H9 (cell line): ENCODE results near the gene CDH5. TPM values are rescaled to one million over a fixed set of nuclear protein-coding genes. Genes with fewer than 3 reads are reported as not detected.

Experiments used
- DNase-seq: peaks from one replicate; pipeline ENCODE4 v3.0.0-alpha.2; 2017
- H2AFZ ChIP-seq: one replicate; pipeline ENCODE4 v1.6.1; 2013; ENCODE audit warnings: mild to moderate bottlenecking, low read length, control low read depth, moderate library complexity
- H2AK5ac ChIP-seq: 2 replicates; pipeline ENCODE4 v1.6.1; 2013; ENCODE audit warnings: low read length, control low read depth, mixed read lengths; ENCODE audit not compliant: insufficient read length
- H2BK120ac ChIP-seq: one replicate; pipeline ENCODE4 v1.6.1; 2013; ENCODE audit warnings: low read depth, mild to moderate bottlenecking, low read length, control low read depth, inconsistent platforms; ENCODE audit not compliant: poor library complexity, severe bottlenecking
- H2BK12ac ChIP-seq: 2 replicates; pipeline ENCODE4 v1.6.1; 2013; ENCODE audit warnings: low read length, control low read depth, mixed read lengths, low read depth; ENCODE audit not compliant: insufficient read length
- H2BK15ac ChIP-seq: 2 replicates; pipeline ENCODE4 v1.6.1; 2013; ENCODE audit warnings: low read depth, low read length, control low read depth
- H2BK20ac ChIP-seq: one replicate; pipeline ENCODE4 v1.6.1; 2013; ENCODE audit warnings: low read depth, mild to moderate bottlenecking, low read length, control low read depth, inconsistent platforms; ENCODE audit not compliant: poor library complexity, severe bottlenecking
- H2BK5ac ChIP-seq: 2 replicates; pipeline ENCODE4 v1.6.1; 2013; ENCODE audit warnings: low read length, control low read depth, mixed read lengths; ENCODE audit not compliant: insufficient read length
- H3K14ac ChIP-seq: 2 replicates; pipeline ENCODE4 v1.6.1; 2013; ENCODE audit warnings: low read length, control low read depth; ENCODE audit not compliant: insufficient read depth
- H3K18ac ChIP-seq: 2 replicates; pipeline ENCODE4 v1.6.1; 2013; ENCODE audit warnings: low read depth, mild to moderate bottlenecking, mixed read lengths, low read length, control low read depth; ENCODE audit not compliant: insufficient read length
- H3K23ac ChIP-seq: 2 replicates; pipeline ENCODE4 v1.6.1; 2013; ENCODE audit warnings: low read length, control low read depth, mixed read lengths, low read depth; ENCODE audit not compliant: insufficient read length
- H3K23me2 ChIP-seq: 2 replicates; pipeline ENCODE4 v1.6.1; 2013; ENCODE audit warnings: low read depth, mild to moderate bottlenecking, mixed read lengths, low read length, control low read depth; ENCODE audit not compliant: insufficient read length, poor library complexity, severe bottlenecking
- H3K27ac ChIP-seq: 2 replicates; pipeline ENCODE4 v1.5.1; 2013; ENCODE audit warnings: low read length, control low read depth, mixed read lengths, low read depth; ENCODE audit not compliant: insufficient read length
- H3K27me3 ChIP-seq: 2 replicates; pipeline ENCODE4 v1.6.1; 2013; ENCODE audit warnings: low read length, control low read depth, inconsistent platforms; ENCODE audit not compliant: insufficient read depth
- H3K4ac ChIP-seq: 2 replicates; pipeline ENCODE4 v1.6.1; 2013; ENCODE audit warnings: low read depth, mild to moderate bottlenecking, control low read depth, inconsistent platforms, low read length, moderate library complexity
- H3K4me1 ChIP-seq: 2 replicates; pipeline ENCODE4 v1.6.1; 2013; ENCODE audit warnings: low read length, control low read depth, inconsistent platforms; ENCODE audit not compliant: insufficient read depth
- H3K4me2 ChIP-seq: 2 replicates; pipeline ENCODE4 v1.6.1; 2013; ENCODE audit warnings: low read length, control low read depth, mixed read lengths; ENCODE audit not compliant: insufficient read length, insufficient read depth
- H3K56ac ChIP-seq: 2 replicates; pipeline ENCODE4 v1.6.1; 2013; ENCODE audit warnings: low read depth, mild to moderate bottlenecking, mixed read lengths, low read length, control low read depth; ENCODE audit not compliant: insufficient read length
- H3K79me1 ChIP-seq: 2 replicates; pipeline ENCODE4 v1.6.1; 2013; ENCODE audit warnings: low read depth, mild to moderate bottlenecking, moderate library complexity, low read length, control low read depth, inconsistent platforms; ENCODE audit not compliant: insufficient read depth, poor library complexity, severe bottlenecking
- H3K79me2 ChIP-seq: 2 replicates; pipeline ENCODE4 v1.6.1; 2013; ENCODE audit warnings: low read length, control low read depth, inconsistent platforms; ENCODE audit not compliant: insufficient read depth
- H3K9ac ChIP-seq: 2 replicates; pipeline ENCODE4 v1.6.1; 2013; ENCODE audit warnings: low read length, control low read depth, mixed read lengths; ENCODE audit not compliant: insufficient read length; ENCODE audit errors: extremely low read depth
- H3K9me3 ChIP-seq: one replicate; pipeline ENCODE4 v1.6.1; 2013; ENCODE audit warnings: low read depth, low read length, inconsistent platforms; ENCODE audit not compliant: control insufficient read depth
- H3T11ph ChIP-seq: one replicate; pipeline ENCODE4 v1.6.1; 2013; ENCODE audit warnings: mild to moderate bottlenecking, low read length, control low read depth, inconsistent platforms
- H4K20me1 ChIP-seq: one replicate; pipeline ENCODE4 v1.6.1; 2013; ENCODE audit not compliant: control insufficient read depth, insufficient read length, insufficient read depth
- H4K5ac ChIP-seq: 2 replicates; pipeline ENCODE4 v1.6.1; 2013; ENCODE audit warnings: low read depth, mild to moderate bottlenecking, mixed read lengths, low read length, control low read depth; ENCODE audit not compliant: insufficient read length
- H4K8ac ChIP-seq: replicated peaks from 2 replicates; pipeline ENCODE4 v1.6.1; 2013; ENCODE audit warnings: low read length, control low read depth, mixed read lengths, low read depth; ENCODE audit not compliant: insufficient read length
- H4K91ac ChIP-seq: 2 replicates; pipeline ENCODE4 v1.6.1; 2013; ENCODE audit warnings: low read depth, mild to moderate bottlenecking, moderate library complexity, mixed read lengths, low read length, control low read depth; ENCODE audit not compliant: insufficient read length
- H3K27ac Mint-ChIP-seq, 3 experiments: 2 replicates in 2 of 3; 3 replicates in 1 of 3; pipeline ENCODE4 v1.8.0; 2020 to 2021; ENCODE audit warnings: mixed read lengths in 3 of 3, mild to moderate bottlenecking in 1 of 3, moderate library complexity in 1 of 3
- H3K27me3 Mint-ChIP-seq: 2 replicates; pipeline ENCODE4 v1.8.0; 2021; ENCODE audit warnings: low read depth, mild to moderate bottlenecking, moderate library complexity, mixed read lengths
- H3K36me3 Mint-ChIP-seq, 3 experiments: 2 replicates in 2 of 3; 3 replicates in 1 of 3; pipeline ENCODE4 v1.8.0; 2020 to 2021; ENCODE audit warnings: low read depth in 3 of 3, mixed read lengths in 3 of 3; ENCODE audit not compliant: insufficient read depth in 1 of 3
- H3K4me1 Mint-ChIP-seq, 2 experiments: 2 replicates each; pipeline ENCODE4 v1.8.0; 2020; ENCODE audit warnings: mixed read lengths in 2 of 2
- H3K4me3 Mint-ChIP-seq, 2 experiments: 2 replicates in 1 of 2; 3 replicates in 1 of 2; pipeline ENCODE4 v1.8.0; 2020 to 2021; ENCODE audit warnings: mild to moderate bottlenecking in 2 of 2, mixed read lengths in 2 of 2, moderate library complexity in 1 of 2
- H3K9me3 Mint-ChIP-seq, 2 experiments: 2 replicates in 1 of 2; 3 replicates in 1 of 2; pipeline ENCODE4 v1.8.0; 2020; ENCODE audit warnings: mild to moderate bottlenecking in 2 of 2, mixed read lengths in 2 of 2, moderate library complexity in 1 of 2
- WGBS: extraction: QIAGEN DNeasy Blood & Tissue Kit; methylation state at CpG from one replicate; pipeline ENCODE4 v1.1.7; 2013; ENCODE audit warnings: missing lambda C conversion rate, low lambda C conversion rate, mixed read lengths; ENCODE audit not compliant: insufficient read length; ENCODE audit errors: extremely low coverage; 5-methylcytosine and 5-hydroxymethylcytosine counted together
- total RNA-seq: library from RNA; stranded (reverse); gene quantifications from 2 replicates; pipeline ENCODE4 v1.2.1, GENCODE V29; 2021
- TF ChIP-seq, protein P1 (sequence below): fragments of 200-600 bp; sonication (generic); conservative IDR thresholded peaks from 3 replicates; pipeline ENCODE4 v1.8.0; 2021; ENCODE audit warnings: antibody characterized with exemption, mild to moderate bottlenecking

Gene CDH5
- total RNA-seq, 1 experiment from 2014 or later = 0.20 TPM

DNA sequence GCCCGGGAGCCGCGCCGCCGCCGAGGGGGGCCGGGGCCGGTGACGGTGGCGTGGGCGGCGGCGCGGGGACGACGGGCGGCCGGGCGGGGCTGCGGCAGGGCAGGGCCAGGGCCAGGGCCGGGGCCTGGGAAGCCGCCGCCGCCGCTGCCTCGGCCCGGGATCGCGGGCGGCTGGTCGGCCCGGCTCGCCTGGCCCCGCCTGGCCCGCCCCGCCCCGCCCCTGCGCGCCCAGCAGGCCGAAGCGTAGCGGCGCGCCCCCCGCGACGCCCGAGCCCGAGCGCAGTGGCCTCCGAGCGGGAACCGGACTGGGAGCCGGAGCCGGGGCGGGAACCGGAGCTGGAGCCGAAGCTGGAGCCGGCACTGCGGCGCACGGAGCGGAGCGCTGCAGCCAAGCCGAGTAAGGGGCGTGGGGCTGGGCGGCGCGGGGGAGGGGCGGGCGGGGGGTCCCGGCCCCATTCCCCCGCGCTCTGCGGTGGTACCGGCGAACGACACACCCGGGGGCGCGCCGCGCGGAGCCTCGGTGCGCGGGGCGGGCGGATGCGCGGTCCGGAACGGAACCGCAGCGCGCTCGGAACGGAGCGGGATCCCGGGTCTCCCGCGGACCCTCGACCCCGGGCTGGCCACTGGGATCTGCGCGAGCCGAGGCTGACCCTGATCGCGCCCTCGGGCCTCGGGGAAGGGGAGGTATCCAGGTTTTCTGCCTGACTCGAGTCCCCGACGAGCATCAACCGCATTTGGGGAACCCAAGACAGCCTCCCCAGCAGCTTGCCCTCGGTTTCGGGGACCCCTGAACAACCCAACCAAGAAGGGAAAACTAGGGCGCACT, 60.8 kb downstream of the CDH5 start, which contains the start of gene BEAN1:
Gene BEAN1, plus strand, starts transcription at position 260 of the 825 bp plus-strand sequence. CDS start 10,382 bp downstream, outside the sequence.
- H3K4me1 ChIP-seq = peaks cover 2% of the 10 kb centered on the region; the same call in 1 of the 2 replicates
- peaks cover 48% of the 10 kb centered on the region for H3K27me3 ChIP-seq
- peak within 1 kb of the TSS; percentile 1; the same call in 1 of the 2 replicates for H3K14ac ChIP-seq
- no peak within 1 kb of the TSS for H2BK15ac ChIP-seq
- WGBS = no CpG with 5 or more reads among the region's 118 CpGs
- no peak within 1 kb of the TSS for H3K56ac ChIP-seq
- no peak within 1 kb of the TSS for H2BK20ac ChIP-seq
- no peak within 1 kb of the TSS for H3K18ac ChIP-seq
- no peak within 1 kb of the TSS for H2AFZ ChIP-seq
- no peak within 1 kb of the TSS for H3K9ac ChIP-seq
- no peak within 1 kb of the TSS for H4K8ac ChIP-seq
- H4K5ac ChIP-seq = no peak within 1 kb of the TSS
- H3K9me3 ChIP-seq = no peaks in the 10 kb centered on the region
- H4K20me1 ChIP-seq = peaks cover 2% of the 10 kb centered on the region
- TF ChIP-seq, protein P1, sequence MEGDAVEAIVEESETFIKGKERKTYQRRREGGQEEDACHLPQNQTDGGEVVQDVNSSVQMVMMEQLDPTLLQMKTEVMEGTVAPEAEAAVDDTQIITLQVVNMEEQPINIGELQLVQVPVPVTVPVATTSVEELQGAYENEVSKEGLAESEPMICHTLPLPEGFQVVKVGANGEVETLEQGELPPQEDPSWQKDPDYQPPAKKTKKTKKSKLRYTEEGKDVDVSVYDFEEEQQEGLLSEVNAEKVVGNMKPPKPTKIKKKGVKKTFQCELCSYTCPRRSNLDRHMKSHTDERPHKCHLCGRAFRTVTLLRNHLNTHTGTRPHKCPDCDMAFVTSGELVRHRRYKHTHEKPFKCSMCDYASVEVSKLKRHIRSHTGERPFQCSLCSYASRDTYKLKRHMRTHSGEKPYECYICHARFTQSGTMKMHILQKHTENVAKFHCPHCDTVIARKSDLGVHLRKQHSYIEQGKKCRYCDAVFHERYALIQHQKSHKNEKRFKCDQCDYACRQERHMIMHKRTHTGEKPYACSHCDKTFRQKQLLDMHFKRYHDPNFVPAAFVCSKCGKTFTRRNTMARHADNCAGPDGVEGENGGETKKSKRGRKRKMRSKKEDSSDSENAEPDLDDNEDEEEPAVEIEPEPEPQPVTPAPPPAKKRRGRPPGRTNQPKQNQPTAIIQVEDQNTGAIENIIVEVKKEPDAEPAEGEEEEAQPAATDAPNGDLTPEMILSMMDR = no peak
- H2BK120ac ChIP-seq = no peak within 1 kb of the TSS
- no peak within 1 kb of the TSS for H3K4ac ChIP-seq
- H3K79me2 ChIP-seq = no peaks in the 10 kb centered on the region
- H2BK5ac ChIP-seq = no peak within 1 kb of the TSS
- peak within 1 kb of the TSS; percentile 59 to 78 for H3K4me3 Mint-ChIP-seq
- no peaks in the 10 kb centered on the region for H3K9me3 Mint-ChIP-seq
- peaks cover 91% of the 10 kb centered on the region for H3K27me3 Mint-ChIP-seq
- peaks cover 13% of the 10 kb centered on the region for H3K23me2 ChIP-seq
- H3K4me2 ChIP-seq = peak within 1 kb of the TSS; percentile 82
- H2BK12ac ChIP-seq = no peak within 1 kb of the TSS
- no peak within 1 kb of the TSS for H3T11ph ChIP-seq
- H3K79me1 ChIP-seq = no peaks in the 10 kb centered on the region
- no peak within 1 kb of the TSS for H4K91ac ChIP-seq
- H3K36me3 Mint-ChIP-seq = no peaks in the 10 kb centered on the region; a peak in 1 of 7 replicates
- no peak within 1 kb of the TSS for H3K27ac ChIP-seq
- peaks cover 7 to 28% of the 10 kb centered on the region in 2 experiments for H3K4me1 Mint-ChIP-seq
- H3K27ac Mint-ChIP-seq = no peak within 1 kb of the TSS
- H3K23ac ChIP-seq = no peak within 1 kb of the TSS
- no peak within 1 kb of the TSS for H2AK5ac ChIP-seq
- no peak for DNase-seq
